GM18520 (cell line): ENCODE data around the gene MEIS1.

Experiments
- ATAC-seq: cut with Tn5 transposase; IDR thresholded peaks from one replicate; pipeline ENCODE4 v1.9.1; 2021; ENCODE audit not compliant: unreplicated experiment

The MEIS1 gene

GRCh38 chr2:66561645-66562303, 126.8 kb downstream of the MEIS1 start:
- ATAC-seq = no peak

- ATAC-seq = no peak
Measured at GRCh38 chr2:66562304-66562685, 127.4 kb downstream of the MEIS1 start.

GRCh38 chr2:66563473-66563872, 128.5 kb downstream of the MEIS1 start:
- no peak for ATAC-seq

DNA sequence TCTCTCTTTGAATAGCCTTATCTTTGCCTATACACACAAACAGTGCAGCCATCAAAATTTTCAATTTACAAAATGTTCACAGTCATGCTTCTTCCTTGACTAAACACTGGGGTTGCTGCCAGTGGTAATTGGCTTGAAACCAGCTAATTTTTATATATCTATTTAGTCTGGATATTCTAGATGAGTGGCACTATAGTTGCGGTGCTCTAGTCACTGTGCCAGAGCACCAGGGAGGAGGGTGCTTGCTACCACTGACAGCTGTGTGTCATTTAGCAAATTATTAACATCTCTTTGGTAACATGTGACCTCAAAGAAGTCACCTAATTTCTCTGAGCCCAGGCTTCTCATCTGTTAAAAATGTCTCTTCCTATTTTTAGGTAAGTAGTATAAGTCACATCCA, 130.4 kb downstream of the MEIS1 start:
- ATAC-seq = no peak

GRCh38 chr2:66566726-66567399, 131.9 kb downstream of the MEIS1 start:
- no peak for ATAC-seq

DNA sequence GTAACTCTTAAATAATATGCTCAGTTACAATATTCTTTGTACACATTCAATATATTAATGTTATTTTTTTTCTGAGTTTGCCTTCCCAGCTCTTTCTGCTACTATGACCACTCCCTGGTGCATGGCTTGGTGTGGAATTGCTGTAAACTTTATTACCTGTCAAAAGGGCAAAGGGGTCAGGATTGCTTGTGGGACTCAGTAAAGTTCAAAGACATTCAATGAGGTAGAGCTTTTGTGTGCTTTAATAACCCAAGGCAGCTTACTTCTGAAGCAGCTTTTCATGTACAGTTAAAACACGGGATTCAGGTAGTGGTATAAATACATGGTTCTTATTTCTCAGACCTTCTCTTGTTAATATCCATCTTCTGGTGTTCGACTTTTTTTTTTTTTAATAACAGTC, 132.8 kb downstream of the MEIS1 start:
- no peak for ATAC-seq

GRCh38 chr2:66568650-66569300, 133.8 kb downstream of the MEIS1 start:
- ATAC-seq = no peak

DNA sequence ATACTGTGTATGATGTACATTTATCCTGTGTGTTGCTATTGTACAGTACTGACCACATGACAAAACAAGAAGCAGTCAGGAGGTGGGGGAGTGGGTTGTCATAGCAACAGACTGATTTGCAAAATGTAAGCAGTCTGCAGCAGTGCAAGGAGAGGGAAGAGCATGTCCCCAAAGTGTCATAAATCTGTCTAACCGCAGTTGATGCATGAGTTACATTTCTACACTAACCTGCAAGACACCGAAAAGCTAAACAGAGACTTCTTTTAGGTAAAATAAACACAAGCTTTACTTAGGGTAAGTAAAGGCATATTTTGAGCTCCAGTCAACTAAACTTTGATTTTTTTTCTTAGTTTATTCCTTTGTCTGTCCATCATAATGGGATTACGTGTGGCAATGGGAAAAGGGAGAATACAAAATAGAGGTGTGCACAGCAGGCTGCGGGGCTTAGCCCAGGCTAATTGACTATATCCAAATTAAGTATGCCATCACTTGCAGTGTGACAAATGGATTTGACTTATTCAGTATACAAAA, 134.5 kb downstream of the MEIS1 start:
- ATAC-seq = no peak

DNA sequence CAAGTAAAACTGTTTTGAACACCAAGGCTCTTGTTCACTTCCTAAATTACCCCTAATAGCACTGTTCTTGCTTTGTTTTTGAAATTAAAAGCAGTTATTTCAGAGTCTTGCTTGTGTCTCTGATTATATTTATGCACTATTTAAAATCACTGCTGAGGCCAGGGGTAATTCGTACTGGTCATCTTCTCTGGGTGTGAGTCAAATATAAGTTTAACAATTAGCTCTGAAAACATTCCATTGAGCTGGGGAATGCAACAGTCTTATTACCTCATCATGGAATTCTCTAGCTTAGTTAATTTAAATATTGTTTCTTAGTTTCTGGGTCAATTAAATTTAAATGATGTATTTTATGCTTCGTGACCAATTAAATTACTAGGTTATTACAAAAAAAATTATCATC, 135.0 kb downstream of the MEIS1 start:
- no peak for ATAC-seq

GRCh38 chr2:66570471-66570870, 135.5 kb downstream of the MEIS1 start:
- no peak for ATAC-seq

DNA sequence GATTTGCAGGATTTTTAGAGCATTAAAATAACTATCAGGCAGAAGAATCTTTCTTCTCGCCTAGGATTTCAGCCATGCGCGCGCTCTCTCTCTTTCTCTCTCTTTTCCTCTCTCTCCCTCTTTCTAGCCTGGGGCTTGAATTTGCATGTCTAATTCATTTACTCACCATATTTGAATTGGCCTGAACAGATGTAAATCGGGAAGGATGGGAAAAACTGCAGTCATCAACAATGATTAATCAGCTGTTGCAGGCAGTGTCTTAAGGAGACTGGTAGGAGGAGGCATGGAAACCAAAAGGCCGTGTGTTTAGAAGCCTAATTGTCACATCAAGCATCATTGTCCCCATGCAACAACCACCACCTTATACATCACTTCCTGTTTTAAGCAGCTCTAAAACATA, 137.0 kb downstream of the MEIS1 start:
- ATAC-seq = no peak

GRCh38 chr2:66572391-66572790, 137.5 kb downstream of the MEIS1 start:
- ATAC-seq = no peak

GRCh38 chr2:66573416-66573815, 138.5 kb downstream of the MEIS1 start:
- ATAC-seq = no peak

GRCh38 chr2:66573821-66574233, 138.9 kb downstream of the MEIS1 start:
- ATAC-seq = no peak

GRCh38 chr2:66574701-66575624, 140.0 kb downstream of the MEIS1 start:
- no peak for ATAC-seq

- no peak for ATAC-seq
Measured at GRCh38 chr2:66575625-66576310, 140.8 kb downstream of the MEIS1 start.

DNA sequence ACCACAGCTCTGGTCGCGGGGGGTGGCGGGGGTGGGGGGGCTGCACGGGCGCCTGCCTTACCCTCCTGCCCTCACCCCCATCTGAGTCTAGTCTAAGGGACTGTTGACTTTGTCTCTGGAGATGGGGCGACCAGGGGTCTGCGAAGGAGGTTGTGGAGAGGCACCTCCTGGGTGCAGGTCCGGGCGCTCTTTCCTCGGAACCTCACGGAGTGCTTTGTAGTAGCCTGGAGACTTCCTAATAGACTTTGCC, 141.3 kb downstream of the MEIS1 start:
- no peak for ATAC-seq

- ATAC-seq = no peak
Measured at GRCh38 chr2:66576561-66577320, 141.8 kb downstream of the MEIS1 start.

GRCh38 chr2:66577321-66578053, 142.6 kb downstream of the MEIS1 start:
- no peak for ATAC-seq
